Neural cell (in vitro differentiated cells): ENCODE data around the gene HNRNPR.

Experiments
- RAD21 ChIP-seq: fragments of 450-650 bp; conservative IDR thresholded peaks from 2 replicates; pipeline ENCODE4 v1.6.1; 2014; ENCODE audit warnings: antibody characterized with exemption, mild to moderate bottlenecking, moderate library complexity
- TF ChIP-seq, protein P1 (sequence below): fragments of 450-650 bp; IDR thresholded peaks from 2 replicates; pipeline ENCODE4 v1.5.1; 2014; ENCODE audit warnings: antibody characterized with exemption, mild to moderate bottlenecking, moderate library complexity; ENCODE audit not compliant: poor library complexity, severe bottlenecking

DNA sequence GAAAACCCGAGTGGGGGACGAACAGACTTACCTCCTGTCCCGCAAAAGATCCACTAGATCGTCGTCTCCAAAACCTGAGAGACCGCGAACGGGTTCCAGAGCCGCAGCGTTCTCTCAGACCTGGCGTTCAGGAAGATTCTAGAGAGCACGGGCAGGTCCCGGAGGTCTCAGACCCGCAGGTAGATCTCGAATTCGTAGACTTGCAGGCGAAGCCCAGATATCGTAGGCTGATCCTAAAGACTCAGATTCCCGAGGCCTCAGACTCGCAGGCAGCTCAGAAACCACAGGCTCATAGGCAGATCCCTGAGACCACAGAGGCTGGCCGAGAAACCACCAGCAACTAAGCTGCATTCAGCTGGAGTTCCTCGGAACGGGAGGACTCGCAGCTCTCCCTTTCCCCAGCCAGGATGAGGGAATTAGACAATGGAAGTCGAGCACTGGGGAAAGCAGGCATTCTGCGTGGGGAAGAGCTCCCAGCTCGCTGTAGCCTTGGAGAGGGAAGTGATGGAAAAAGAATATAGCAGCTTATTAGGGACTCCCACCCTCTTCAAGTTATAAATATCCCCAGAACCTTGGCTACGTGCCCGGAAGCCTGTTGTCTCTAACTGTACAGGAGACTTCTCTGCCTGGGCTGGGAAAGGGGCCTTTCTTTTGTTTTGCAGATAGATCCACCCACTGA, 25.4 kb upstream of the HNRNPR start, which contains the start of gene ZNF436:
- TF ChIP-seq, protein P1, sequence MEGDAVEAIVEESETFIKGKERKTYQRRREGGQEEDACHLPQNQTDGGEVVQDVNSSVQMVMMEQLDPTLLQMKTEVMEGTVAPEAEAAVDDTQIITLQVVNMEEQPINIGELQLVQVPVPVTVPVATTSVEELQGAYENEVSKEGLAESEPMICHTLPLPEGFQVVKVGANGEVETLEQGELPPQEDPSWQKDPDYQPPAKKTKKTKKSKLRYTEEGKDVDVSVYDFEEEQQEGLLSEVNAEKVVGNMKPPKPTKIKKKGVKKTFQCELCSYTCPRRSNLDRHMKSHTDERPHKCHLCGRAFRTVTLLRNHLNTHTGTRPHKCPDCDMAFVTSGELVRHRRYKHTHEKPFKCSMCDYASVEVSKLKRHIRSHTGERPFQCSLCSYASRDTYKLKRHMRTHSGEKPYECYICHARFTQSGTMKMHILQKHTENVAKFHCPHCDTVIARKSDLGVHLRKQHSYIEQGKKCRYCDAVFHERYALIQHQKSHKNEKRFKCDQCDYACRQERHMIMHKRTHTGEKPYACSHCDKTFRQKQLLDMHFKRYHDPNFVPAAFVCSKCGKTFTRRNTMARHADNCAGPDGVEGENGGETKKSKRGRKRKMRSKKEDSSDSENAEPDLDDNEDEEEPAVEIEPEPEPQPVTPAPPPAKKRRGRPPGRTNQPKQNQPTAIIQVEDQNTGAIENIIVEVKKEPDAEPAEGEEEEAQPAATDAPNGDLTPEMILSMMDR, result no peak
- no peak for TF ChIP-seq RAD21
